Kidney glomerular epithelial cell (primary cell): ENCODE measurements around the gene PRKCH.
A peak's percentile ranks its signal among the peaks of the same experiment; 100 is the strongest.

Experiments used
- DNase-seq: peaks from one replicate; lab custom pipeline; 2025; lab: John Stamatoyannopoulos, UW

Gene PRKCH

GRCh38 chr14:61569308-61569707, 247.9 kb downstream of the PRKCH start:
- no peak for DNase-seq

DNA sequence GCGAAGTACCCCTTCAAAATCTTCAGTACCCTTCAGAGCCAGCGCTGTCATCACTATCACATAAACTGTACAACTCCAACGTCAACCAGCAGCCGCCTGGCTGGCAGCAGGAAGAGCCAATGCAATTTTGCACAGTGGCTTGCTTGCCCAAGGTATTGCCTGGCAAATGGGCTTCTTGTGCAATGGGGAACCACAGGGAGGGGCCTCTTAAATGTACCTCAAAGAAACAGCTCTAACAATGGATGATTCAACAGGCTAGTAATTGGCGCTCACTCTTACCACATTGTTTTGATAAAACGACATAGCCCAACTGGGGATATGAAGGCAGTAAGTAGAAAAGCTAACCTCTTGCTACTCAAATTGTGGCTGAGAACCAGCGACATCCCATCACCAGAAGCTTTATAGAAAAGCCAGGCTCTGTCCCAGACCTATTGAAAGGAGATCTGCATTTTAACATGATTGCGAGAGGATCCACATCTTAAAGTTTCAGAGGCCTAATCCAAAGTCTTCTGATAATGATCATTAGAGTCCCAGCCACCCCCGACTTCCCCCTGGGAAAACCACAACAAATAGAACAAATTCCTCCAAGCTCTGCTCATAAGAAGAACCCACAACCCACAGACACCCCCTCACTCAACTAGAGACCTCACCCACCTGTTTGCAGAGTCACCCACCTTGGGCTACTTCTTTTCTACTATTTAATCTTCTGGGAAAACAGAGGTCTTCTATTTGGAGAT, 248.6 kb downstream of the PRKCH start:
- DNase-seq = peak; percentile 85

GRCh38 chr14:61570549-61571290, 249.3 kb downstream of the PRKCH start:
- DNase-seq = no peak

DNA sequence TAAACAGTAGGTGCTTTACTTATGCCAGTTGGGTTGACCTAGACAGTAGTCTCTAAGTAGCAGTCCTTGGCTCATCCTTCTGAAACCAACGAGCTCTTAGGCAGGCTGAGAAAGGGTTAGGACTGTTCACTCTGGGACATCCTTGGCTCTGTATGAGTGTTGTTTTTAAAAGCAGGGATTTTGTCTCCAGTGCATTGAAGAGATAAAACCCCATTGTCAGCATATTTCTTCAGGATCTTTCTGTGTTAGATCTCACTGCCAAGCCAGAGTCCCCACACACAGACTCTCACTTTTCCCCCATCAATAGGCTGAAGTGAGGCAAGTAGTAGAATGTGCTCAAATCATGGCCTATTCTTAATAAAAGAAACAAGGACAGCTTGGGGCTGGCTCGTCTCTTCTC, 250.5 kb downstream of the PRKCH start:
- DNase-seq = no peak

DNA sequence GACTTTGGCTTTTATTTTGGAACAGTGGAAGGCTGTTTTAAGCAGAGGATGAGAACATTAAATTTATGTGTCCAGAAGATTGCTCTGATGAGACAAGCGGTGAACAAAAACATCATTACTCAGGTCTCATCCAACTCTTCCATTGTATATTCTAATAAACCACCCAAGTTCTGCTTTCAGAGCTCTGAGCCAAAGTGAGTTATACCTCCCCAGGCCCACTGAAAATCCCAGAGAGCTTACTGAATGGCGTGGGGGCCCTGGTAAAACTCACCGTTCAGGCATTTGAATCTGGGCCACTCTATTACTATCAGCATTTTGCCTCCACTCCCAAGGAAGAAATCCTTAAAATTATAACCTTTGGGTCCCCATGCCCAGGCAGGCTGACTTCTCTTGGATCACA, 251.9 kb downstream of the PRKCH start:
- no peak for DNase-seq

DNA sequence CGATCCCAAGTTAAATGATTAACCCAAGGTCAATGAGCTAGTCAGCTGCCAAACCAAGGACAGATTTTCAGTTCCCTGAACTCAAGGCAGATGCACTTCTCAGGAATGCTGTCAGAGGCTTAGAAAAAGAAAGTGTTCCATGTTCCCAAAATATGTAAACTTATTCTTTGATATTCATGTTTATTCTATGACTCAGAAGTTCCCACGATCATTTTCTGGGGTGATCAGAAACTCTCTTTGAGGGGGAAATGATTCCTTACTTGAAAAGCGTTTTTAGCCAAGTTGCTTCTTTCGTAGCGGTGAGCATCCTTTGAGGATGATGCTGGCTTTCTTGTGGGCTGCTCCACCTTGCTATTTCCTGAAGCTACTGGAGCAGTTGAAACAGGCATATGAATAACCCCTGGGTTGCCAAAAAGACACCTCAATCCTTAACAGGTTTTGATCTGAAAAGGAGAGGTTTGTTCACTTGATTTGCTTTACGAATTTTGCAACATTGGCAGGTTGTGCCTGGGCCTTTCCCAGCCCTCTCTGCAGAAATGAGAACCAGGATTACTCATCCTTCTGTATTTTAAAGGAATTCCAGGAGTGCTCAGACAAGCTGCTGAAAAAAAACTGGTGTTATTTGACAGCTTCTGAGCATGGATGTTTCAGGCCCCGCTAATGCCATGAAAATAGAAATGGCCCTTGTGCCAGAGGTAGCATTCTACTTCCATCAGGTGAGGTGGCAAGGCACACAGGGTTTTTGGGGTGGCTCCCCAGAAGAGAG, 252.6 kb downstream of the PRKCH start:
- DNase-seq = peak; percentile 78

- DNase-seq = no peak
Measured at GRCh38 chr14:61574514-61574807, 253.1 kb downstream of the PRKCH start.

DNA sequence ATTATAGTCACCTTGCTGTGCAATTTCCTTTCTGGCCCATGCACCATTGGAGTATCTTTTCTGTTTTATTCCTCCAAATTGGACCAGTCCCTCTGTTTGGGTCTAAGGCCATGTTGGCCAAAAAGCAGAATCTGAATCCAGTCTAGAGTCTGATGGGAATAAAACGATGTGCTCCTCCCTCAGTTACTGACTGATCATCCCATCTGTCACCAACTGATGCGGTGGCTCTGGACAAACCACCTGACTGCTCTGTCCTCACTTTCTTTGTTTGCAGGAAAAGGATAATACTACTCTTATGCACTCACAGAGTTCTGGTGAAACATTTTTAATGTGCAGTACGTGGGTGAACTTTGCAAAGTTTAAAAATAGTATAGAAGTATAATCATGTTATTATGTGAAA, 253.7 kb downstream of the PRKCH start:
- no peak for DNase-seq

GRCh38 chr14:61575551-61576150, 254.3 kb downstream of the PRKCH start:
- no peak for DNase-seq

- DNase-seq = no peak
Measured at GRCh38 chr14:61577506-61577931, 256.1 kb downstream of the PRKCH start.

DNA sequence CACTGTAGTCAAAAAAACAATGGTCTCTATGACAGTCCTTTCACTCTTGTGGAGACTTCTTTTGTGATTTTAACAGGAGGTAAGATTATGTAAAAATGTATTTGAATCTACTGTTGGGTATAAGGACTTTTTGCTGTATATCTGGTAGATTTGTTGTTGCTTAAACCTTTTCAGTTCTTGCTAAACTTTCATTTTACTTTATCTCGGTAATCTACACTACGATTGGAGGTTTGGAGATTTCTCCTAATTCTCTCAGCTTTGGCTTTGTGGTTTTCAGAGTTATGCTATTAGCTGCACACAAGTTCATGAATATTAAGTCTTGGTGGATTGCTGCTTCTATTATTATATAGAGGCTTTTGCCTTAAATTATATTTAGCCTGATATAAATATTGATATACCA, 257.4 kb downstream of the PRKCH start:
- DNase-seq = no peak

GRCh38 chr14:61581340-61581739, 260.0 kb downstream of the PRKCH start:
- DNase-seq = no peak

DNA sequence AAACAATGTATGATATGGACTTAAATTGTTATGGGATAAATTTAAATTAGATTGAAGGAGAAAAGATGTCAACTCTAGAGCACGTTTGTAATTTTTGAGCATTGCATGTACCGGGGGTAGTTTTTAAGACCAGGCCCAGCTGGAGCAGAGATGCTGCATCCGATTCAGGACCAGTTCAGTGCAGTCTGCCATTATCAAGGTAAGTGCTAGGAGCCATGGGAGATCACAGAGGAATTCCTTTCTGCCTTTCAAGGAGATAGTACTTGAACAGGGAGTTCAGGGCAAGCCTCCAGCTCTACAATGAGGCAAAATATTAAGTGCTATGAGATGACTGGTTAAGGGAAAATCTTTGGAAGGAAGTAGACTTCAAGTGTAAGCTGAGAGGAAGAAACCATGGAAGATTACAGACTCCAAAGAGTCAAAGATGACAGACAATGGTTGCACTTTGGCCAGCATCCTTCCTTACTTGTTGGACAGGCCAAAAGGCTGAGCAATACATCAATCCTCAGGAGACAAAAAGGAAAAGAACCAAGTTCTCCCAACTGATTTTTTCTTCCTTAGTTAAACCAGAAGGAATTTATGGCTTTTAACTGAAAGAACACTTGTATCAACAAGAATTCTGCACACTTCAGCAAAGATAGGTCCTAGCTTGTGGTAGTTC, 260.7 kb downstream of the PRKCH start:
- no peak for DNase-seq

GRCh38 chr14:61582815-61583214, 261.4 kb downstream of the PRKCH start:
- no peak for DNase-seq

GRCh38 chr14:61584331-61584741, 263.0 kb downstream of the PRKCH start:
- DNase-seq = no peak

GRCh38 chr14:61585598-61586543, 264.5 kb downstream of the PRKCH start:
- no peak for DNase-seq

DNA sequence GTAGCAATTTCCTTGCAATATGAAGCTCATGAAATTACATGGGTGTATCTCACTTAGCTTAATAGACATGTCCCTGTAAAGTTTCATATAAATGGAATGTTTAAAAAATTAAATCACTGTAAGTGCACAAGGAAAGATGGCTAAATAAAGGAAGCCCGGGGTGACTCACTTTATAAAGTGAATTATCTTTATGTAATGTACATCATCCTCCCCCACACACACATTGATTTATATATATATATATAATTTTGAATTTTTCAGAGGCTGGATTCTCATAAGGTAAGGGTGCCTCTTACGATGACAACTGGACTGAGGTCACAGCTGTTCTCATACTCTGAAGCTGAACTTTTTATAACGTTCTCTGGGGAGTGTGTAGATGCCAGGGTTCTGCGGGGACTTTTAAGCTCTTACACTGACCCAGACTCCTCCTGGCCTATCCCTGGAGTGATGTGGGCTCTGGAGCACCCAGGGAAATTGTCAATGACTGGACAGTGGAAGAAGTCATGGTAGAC, 265.2 kb downstream of the PRKCH start:
- DNase-seq = no peak

DNA sequence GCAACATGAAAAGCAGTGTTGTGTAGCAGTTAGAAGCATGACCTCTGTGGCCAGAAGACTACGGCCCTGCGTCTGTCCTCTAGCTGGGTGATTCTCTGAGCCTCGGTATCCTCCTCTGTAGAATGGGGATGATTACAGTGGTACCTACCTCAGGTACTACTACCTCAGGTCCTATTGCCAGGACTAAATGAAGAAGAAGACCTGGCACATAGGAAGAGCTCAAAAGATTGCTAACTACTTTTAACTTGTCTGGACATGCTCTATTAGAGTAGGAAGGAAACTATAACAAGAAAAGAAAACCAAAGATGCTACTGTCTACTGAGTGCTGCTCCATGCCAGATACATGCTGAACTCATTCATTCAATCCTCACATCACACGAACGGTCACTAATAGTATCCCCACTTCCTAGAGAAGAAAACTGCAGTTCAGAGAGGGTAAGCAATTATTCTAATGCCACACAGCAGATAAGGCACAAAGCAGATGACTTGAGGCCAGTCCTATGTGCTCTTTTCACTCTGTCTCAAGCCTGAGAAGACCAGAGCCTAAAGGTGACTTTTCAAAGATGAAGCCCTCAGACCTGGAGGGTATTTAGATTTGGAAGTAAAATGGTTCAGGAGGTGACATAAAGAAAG, 265.8 kb downstream of the PRKCH start:
- no peak for DNase-seq

DNA sequence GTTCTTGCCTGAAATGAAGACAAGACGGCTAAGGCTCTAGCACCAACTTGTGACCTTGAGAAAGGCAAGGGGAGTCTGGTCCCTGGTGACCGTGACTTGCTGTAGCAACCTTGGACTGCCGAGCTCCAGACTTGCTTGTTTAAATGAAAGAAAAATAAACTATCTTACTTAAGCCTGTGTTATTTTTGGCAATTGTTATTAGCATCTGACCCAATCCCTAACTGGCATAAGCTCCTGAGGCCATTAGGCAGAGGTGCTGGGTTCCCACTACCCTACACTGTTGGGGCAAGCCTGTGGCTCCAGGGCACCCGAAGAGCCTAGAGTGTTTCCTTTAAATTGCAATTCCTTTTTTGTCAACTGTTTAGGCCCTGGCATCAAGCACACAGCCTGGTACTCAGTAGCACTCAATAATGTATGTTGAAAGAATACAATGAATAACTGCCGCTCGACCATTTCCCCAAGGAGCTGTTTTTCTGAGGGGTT, 267.1 kb downstream of the PRKCH start:
- DNase-seq = no peak
